IgD-negative memory B cell (primary cell): ENCODE data around the gene ERCC6. TPM values are rescaled to one million over a fixed set of nuclear protein-coding genes. Genes with fewer than 3 reads are reported as not detected.

Experiments
- H3K27ac Mint-ChIP-seq, 3 donors: one replicate each; pipeline ENCODE4 v1.8.0; 2020 to 2022; ENCODE audit warnings: mild to moderate bottlenecking in 3 of 3, mixed read lengths in 3 of 3, moderate library complexity in 1 of 3
- H3K27me3 Mint-ChIP-seq: one replicate; pipeline ENCODE4 v1.8.0; 2021; ENCODE audit warnings: mixed read lengths
- H3K36me3 Mint-ChIP-seq: one replicate; pipeline ENCODE4 v1.8.0; 2020; ENCODE audit warnings: mild to moderate bottlenecking, mixed read lengths
- H3K4me1 Mint-ChIP-seq, 3 donors: one replicate each; pipeline ENCODE4 v1.8.0; 2020 to 2022; ENCODE audit warnings: mixed read lengths in 3 of 3, mild to moderate bottlenecking in 1 of 3
- H3K4me3 Mint-ChIP-seq, 4 donors: one replicate each; pipeline ENCODE4 v1.8.0; 2020 to 2022; ENCODE audit warnings: mild to moderate bottlenecking in 4 of 4, mixed read lengths in 4 of 4, moderate library complexity in 3 of 4
- H3K9me3 Mint-ChIP-seq, 3 donors: one replicate each; pipeline ENCODE4 v1.8.0; 2020 to 2021; ENCODE audit warnings: mixed read lengths in 3 of 3, mild to moderate bottlenecking in 1 of 3
- polyA plus RNA-seq: library from polyadenylated mRNA; unstranded; fragments of 300-500 nt; fragmentation: Illumina TruSeq; gene quantifications from one replicate; pipeline ENCODE4 v1.2.3, GENCODE V29; 2021

Gene ERCC6
- polyA plus RNA-seq, 1 donor from 2014 or later = 12.4 TPM

GRCh38 chr10:49478819-49479218 lies 60.1 kb downstream of the ERCC6 start:
- H3K36me3 Mint-ChIP-seq = peaks cover 31% of the 10 kb centered on the region
- H3K27ac Mint-ChIP-seq = no peak overlapping the region

DNA sequence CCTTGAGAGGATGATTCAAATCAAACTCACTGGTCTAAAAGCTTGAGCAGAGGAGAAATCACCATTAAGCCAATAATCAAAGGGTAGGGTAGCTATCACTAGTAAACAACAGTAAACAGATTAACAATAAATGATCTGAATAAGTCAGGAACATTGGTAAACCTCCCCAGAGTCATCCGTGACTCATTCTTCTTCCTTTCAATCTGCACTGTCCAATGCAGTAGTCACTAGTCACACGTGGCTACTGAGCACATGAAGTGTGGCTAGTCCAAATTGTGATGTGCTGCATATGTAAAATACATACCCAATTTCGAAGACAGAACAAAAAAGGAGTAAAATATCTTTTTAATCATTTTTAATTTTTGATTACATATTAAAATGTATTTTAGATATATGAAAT lies 64.0 kb downstream of the ERCC6 start:
- Mint-ChIP-seq H3K4me1 (peaks cover 0 to 2% (median 0%) of the 10 kb centered on the region in 3 donors), H3K27ac (no peak overlapping the region), H3K4me3 (no peak overlapping the region), H3K9me3 (no peaks in the 10 kb centered on the region), H3K36me3 (peaks cover 34% of the 10 kb centered on the region), H3K27me3 (no peaks in the 10 kb centered on the region)

More at GRCh38 chr10:49478819-49479218, 60.1 kb downstream of the ERCC6 start:
- Mint-ChIP-seq H3K4me3 (no peak overlapping the region), H3K4me1 (peaks cover 0 to 2% (median 0%) of the 10 kb centered on the region in 3 donors), H3K9me3 (no peaks in the 10 kb centered on the region), H3K27me3 (no peaks in the 10 kb centered on the region)

GRCh38 chr10:49471532-49471931 lies 67.4 kb downstream of the ERCC6 start:
- Mint-ChIP-seq H3K36me3 (peaks cover 33% of the 10 kb centered on the region), H3K4me3 (no peak overlapping the region), H3K27ac (no peak overlapping the region), H3K9me3 (peaks cover 0 to 3% (median 2%) of the 10 kb centered on the region in 3 donors), H3K27me3 (no peaks in the 10 kb centered on the region), H3K4me1 (no peaks in the 10 kb centered on the region)

GRCh38 chr10:49465736-49466135 lies 73.2 kb downstream of the ERCC6 start:
- Mint-ChIP-seq H3K36me3 (peaks cover 35% of the 10 kb centered on the region), H3K4me1 (no peaks in the 10 kb centered on the region), H3K27ac (no peak overlapping the region), H3K4me3 (peak overlapping the region in 1 of 4 donors; percentile 23), H3K27me3 (no peaks in the 10 kb centered on the region), H3K9me3 (peaks cover 6 to 10% (median 10%) of the 10 kb centered on the region in 3 donors)

Other genes with a start within 250 kb of the ERCC6 start
- not detected for gene C10orf71, start 240.0 kb downstream of the ERCC6 start, polyA plus RNA-seq
- not detected for gene DRGX, start 143.0 kb downstream of the ERCC6 start, polyA plus RNA-seq
- not detected for gene SLC18A3, start 71.2 kb upstream of the ERCC6 start, polyA plus RNA-seq
- gene CHAT, start 74.9 kb upstream of the ERCC6 start, polyA plus RNA-seq = not detected
- not detected for gene C10orf53, start 140.5 kb upstream of the ERCC6 start, polyA plus RNA-seq
- not detected for gene OGDHL, start 223.2 kb upstream of the ERCC6 start, polyA plus RNA-seq